Measurements from ENCODE around the gene KCNK3.
"Not testable (repeated sequence)": the region's sequence is repeated elsewhere in the genome, so short reads cannot be mapped to it uniquely, and the experiment has no call there.

Gene KCNK3

GRCh38 chr2:26651470-26651771 is 41.1 kb upstream of the KCNK3 start:
- peaks cover 0 to 22% (median 15%) of the 10 kb centered on the region in 5 donors for H3K4me1 ChIP-seq (ENCODE audit: control insufficient read depth in 5 of 5, insufficient read depth in 5 of 5, low read length in 5 of 5)
- no peaks in the 10 kb centered on the region for H3K36me3 ChIP-seq (ENCODE audit: control insufficient read depth in 5 of 5, insufficient read depth in 5 of 5, low read length in 5 of 5)
- peaks cover 0 to 3% (median 0%) of the 10 kb centered on the region in 5 donors for H3K27me3 ChIP-seq (ENCODE audit: control insufficient read depth in 5 of 5, insufficient read depth in 4 of 5, low read length in 5 of 5)
- no peaks in the 10 kb centered on the region for H3K9me3 ChIP-seq (ENCODE audit: control insufficient read depth in 5 of 5, low read length in 5 of 5)
- no peak overlapping the region for H3K9ac ChIP-seq (ENCODE audit: low read length in 5 of 5)
- H3K4me3 ChIP-seq (ENCODE audit: low read depth in 1 of 5, low read length in 5 of 5) = no peak overlapping the region
- no peak overlapping the region for H3K27ac ChIP-seq (ENCODE audit: low read depth, low read length)

- H3K27ac ChIP-seq (ENCODE audit: low read depth, low read length) = no peak overlapping the region
- peaks cover 0 to 3% (median 0%) of the 10 kb centered on the region in 5 donors for H3K27me3 ChIP-seq (ENCODE audit: control insufficient read depth in 5 of 5, insufficient read depth in 4 of 5, low read length in 5 of 5)
- H3K9ac ChIP-seq (ENCODE audit: low read length in 5 of 5) = no peak overlapping the region
- peaks cover 0 to 22% (median 15%) of the 10 kb centered on the region in 5 donors for H3K4me1 ChIP-seq (ENCODE audit: control insufficient read depth in 5 of 5, insufficient read depth in 5 of 5, low read length in 5 of 5)
- H3K4me3 ChIP-seq (ENCODE audit: low read depth in 1 of 5, low read length in 5 of 5) = no peak overlapping the region
- no peaks in the 10 kb centered on the region for H3K9me3 ChIP-seq (ENCODE audit: control insufficient read depth in 5 of 5, low read length in 5 of 5)
- H3K36me3 ChIP-seq (ENCODE audit: control insufficient read depth in 5 of 5, insufficient read depth in 5 of 5, low read length in 5 of 5) = no peaks in the 10 kb centered on the region
Observed at GRCh38 chr2:26651799-26652198, 40.7 kb upstream of the KCNK3 start.

- no peaks in the 10 kb centered on the region for H3K27me3 ChIP-seq (ENCODE audit: control insufficient read depth in 5 of 5, insufficient read depth in 4 of 5, low read length in 5 of 5)
- no peak overlapping the region for H3K9ac ChIP-seq (ENCODE audit: low read length in 5 of 5)
- H3K36me3 ChIP-seq (ENCODE audit: control insufficient read depth in 5 of 5, insufficient read depth in 5 of 5, low read length in 5 of 5) = no peaks in the 10 kb centered on the region
- H3K9me3 ChIP-seq (ENCODE audit: control insufficient read depth in 5 of 5, low read length in 5 of 5) = no peaks in the 10 kb centered on the region
- no peak overlapping the region for H3K27ac ChIP-seq (ENCODE audit: low read depth, low read length)
- peaks cover 0 to 22% (median 15%) of the 10 kb centered on the region in 5 donors for H3K4me1 ChIP-seq (ENCODE audit: control insufficient read depth in 5 of 5, insufficient read depth in 5 of 5, low read length in 5 of 5)
- H3K4me3 ChIP-seq (ENCODE audit: low read depth in 1 of 5, low read length in 5 of 5) = peak overlapping the region in 1 of 5 donors; percentile 31
Observed at GRCh38 chr2:26652361-26653041, 40.0 kb upstream of the KCNK3 start.

- no peak overlapping the region for H3K4me3 ChIP-seq (ENCODE audit: low read depth in 1 of 5, low read length in 5 of 5)
- H3K27ac ChIP-seq (ENCODE audit: low read depth, low read length) = no peak overlapping the region
- peaks cover 0 to 4% (median 0%) of the 10 kb centered on the region in 5 donors for H3K27me3 ChIP-seq (ENCODE audit: control insufficient read depth in 5 of 5, insufficient read depth in 4 of 5, low read length in 5 of 5)
- H3K4me1 ChIP-seq (ENCODE audit: control insufficient read depth in 5 of 5, insufficient read depth in 5 of 5, low read length in 5 of 5) = peaks cover 0 to 22% (median 15%) of the 10 kb centered on the region in 5 donors
- no peak overlapping the region for H3K9ac ChIP-seq (ENCODE audit: low read length in 5 of 5)
- H3K9me3 ChIP-seq (ENCODE audit: control insufficient read depth in 5 of 5, low read length in 5 of 5) = no peaks in the 10 kb centered on the region
- no peaks in the 10 kb centered on the region for H3K36me3 ChIP-seq (ENCODE audit: control insufficient read depth in 5 of 5, insufficient read depth in 5 of 5, low read length in 5 of 5)
Observed at GRCh38 chr2:26653207-26654060, 39.1 kb upstream of the KCNK3 start.

- H3K4me3 ChIP-seq (ENCODE audit: low read depth in 1 of 5, low read length in 5 of 5) = no peak overlapping the region
- H3K4me1 ChIP-seq (ENCODE audit: control insufficient read depth in 5 of 5, insufficient read depth in 5 of 5, low read length in 5 of 5) = peaks cover 0 to 22% (median 15%) of the 10 kb centered on the region in 5 donors
- peaks cover 0 to 2% (median 2%) of the 10 kb centered on the region in 5 donors for H3K9me3 ChIP-seq (ENCODE audit: control insufficient read depth in 5 of 5, low read length in 5 of 5)
- H3K9ac ChIP-seq (ENCODE audit: low read length in 5 of 5) = no peak overlapping the region
- no peak overlapping the region for H3K27ac ChIP-seq (ENCODE audit: low read depth, low read length)
- no peaks in the 10 kb centered on the region for H3K36me3 ChIP-seq (ENCODE audit: control insufficient read depth in 5 of 5, insufficient read depth in 5 of 5, low read length in 5 of 5)
- H3K27me3 ChIP-seq (ENCODE audit: control insufficient read depth in 5 of 5, insufficient read depth in 4 of 5, low read length in 5 of 5) = peaks cover 0 to 4% (median 0%) of the 10 kb centered on the region in 5 donors
Observed at GRCh38 chr2:26654061-26654340, 38.5 kb upstream of the KCNK3 start.

- H3K4me1 ChIP-seq (ENCODE audit: control insufficient read depth in 5 of 5, insufficient read depth in 5 of 5, low read length in 5 of 5) = peaks cover 0 to 22% (median 13%) of the 10 kb centered on the region in 5 donors
- H3K9me3 ChIP-seq (ENCODE audit: control insufficient read depth in 5 of 5, low read length in 5 of 5) = peaks cover 0 to 11% (median 7%) of the 10 kb centered on the region in 5 donors
- H3K36me3 ChIP-seq (ENCODE audit: control insufficient read depth in 5 of 5, insufficient read depth in 5 of 5, low read length in 5 of 5); H3K27ac ChIP-seq (ENCODE audit: low read depth, low read length); H3K9ac ChIP-seq (ENCODE audit: low read length in 5 of 5); H3K27me3 ChIP-seq (ENCODE audit: control insufficient read depth in 5 of 5, insufficient read depth in 4 of 5, low read length in 5 of 5); H3K4me3 ChIP-seq (ENCODE audit: low read depth in 1 of 5, low read length in 5 of 5): not testable (repeated sequence)
Observed at GRCh38 chr2:26655120-26655519, 37.4 kb upstream of the KCNK3 start.

- H3K4me3 ChIP-seq (ENCODE audit: low read depth in 1 of 5, low read length in 5 of 5) = no peak overlapping the region
- peaks cover 2 to 16% (median 9%) of the 10 kb centered on the region in 5 donors for H3K9me3 ChIP-seq (ENCODE audit: control insufficient read depth in 5 of 5, low read length in 5 of 5)
- no peak overlapping the region for H3K27ac ChIP-seq (ENCODE audit: low read depth, low read length)
- no peak overlapping the region for H3K9ac ChIP-seq (ENCODE audit: low read length in 5 of 5)
- peaks cover 0 to 22% (median 13%) of the 10 kb centered on the region in 5 donors for H3K4me1 ChIP-seq (ENCODE audit: control insufficient read depth in 5 of 5, insufficient read depth in 5 of 5, low read length in 5 of 5)
- H3K36me3 ChIP-seq (ENCODE audit: control insufficient read depth in 5 of 5, insufficient read depth in 5 of 5, low read length in 5 of 5) = no peaks in the 10 kb centered on the region
- peaks cover 0 to 4% (median 0%) of the 10 kb centered on the region in 5 donors for H3K27me3 ChIP-seq (ENCODE audit: control insufficient read depth in 5 of 5, insufficient read depth in 4 of 5, low read length in 5 of 5)
Observed at GRCh38 chr2:26655611-26656195, 36.8 kb upstream of the KCNK3 start.

- no peak overlapping the region for H3K9ac ChIP-seq (ENCODE audit: low read length in 5 of 5)
- peaks cover 2 to 21% (median 13%) of the 10 kb centered on the region in 5 donors for H3K9me3 ChIP-seq (ENCODE audit: control insufficient read depth in 5 of 5, low read length in 5 of 5)
- no peak overlapping the region for H3K27ac ChIP-seq (ENCODE audit: low read depth, low read length)
- H3K27me3 ChIP-seq (ENCODE audit: control insufficient read depth in 5 of 5, insufficient read depth in 4 of 5, low read length in 5 of 5) = peaks cover 0 to 4% (median 0%) of the 10 kb centered on the region in 5 donors
- H3K36me3 ChIP-seq (ENCODE audit: control insufficient read depth in 5 of 5, insufficient read depth in 5 of 5, low read length in 5 of 5) = no peaks in the 10 kb centered on the region
- peaks cover 0 to 10% (median 7%) of the 10 kb centered on the region in 5 donors for H3K4me1 ChIP-seq (ENCODE audit: control insufficient read depth in 5 of 5, insufficient read depth in 5 of 5, low read length in 5 of 5)
- H3K4me3 ChIP-seq (ENCODE audit: low read depth in 1 of 5, low read length in 5 of 5) = no peak overlapping the region
Observed at GRCh38 chr2:26657265-26657664, 35.3 kb upstream of the KCNK3 start.

GRCh38 chr2:26658691-26659346 is 33.7 kb upstream of the KCNK3 start:
- no peak overlapping the region for H3K4me3 ChIP-seq (ENCODE audit: low read depth in 1 of 5, low read length in 5 of 5)
- no peaks in the 10 kb centered on the region for H3K36me3 ChIP-seq (ENCODE audit: control insufficient read depth in 5 of 5, insufficient read depth in 5 of 5, low read length in 5 of 5)
- no peak overlapping the region for H3K9ac ChIP-seq (ENCODE audit: low read length in 5 of 5)
- H3K27me3 ChIP-seq (ENCODE audit: control insufficient read depth in 5 of 5, insufficient read depth in 4 of 5, low read length in 5 of 5) = peaks cover 0 to 4% (median 0%) of the 10 kb centered on the region in 5 donors
- H3K9me3 ChIP-seq (ENCODE audit: control insufficient read depth in 5 of 5, low read length in 5 of 5) = peaks cover 2 to 21% (median 13%) of the 10 kb centered on the region in 5 donors
- no peaks in the 10 kb centered on the region for H3K4me1 ChIP-seq (ENCODE audit: control insufficient read depth in 5 of 5, insufficient read depth in 5 of 5, low read length in 5 of 5)
- H3K27ac ChIP-seq (ENCODE audit: low read depth, low read length) = no peak overlapping the region
